Right lobe of liver (tissue), 4 donors: Measurements from ENCODE around the gene FAM153A.
"Not testable (repeated sequence)": the region's sequence is repeated elsewhere in the genome, so short reads cannot be mapped to it uniquely, and the experiment has no call there.

Experiments
- CTCF ChIP-seq, 4 donors: fragments of 200-600 bp in 3 of 4; fragments of 450-650 bp in 1 of 4; IDR thresholded peaks; one replicate each; pipeline versions ENCODE4 v1.5.1 to v1.8.0; 2016 to 2022; ENCODE audit warnings: antibody characterized with exemption in 4 of 4, mild to moderate bottlenecking in 2 of 4
- POLR2A ChIP-seq: fragments of 450-650 bp; IDR thresholded peaks from one replicate; pipeline ENCODE4 v1.6.1; 2017; ENCODE audit warnings: antibody characterized with exemption, mild to moderate bottlenecking
- donor health status: DM: no; HTN: no; CAD: no.
- donor health status: DM: no; HTN: no; CAD: no.
- donor health status: DM: no; HTN: yes; CAD: no.

GRCh38 chr5:177812160-177812743 lies 29.6 kb upstream of the FAM153A start:
- TF ChIP-seq CTCF (IDR thresholded peaks at IDR 0.05); POLR2A: not testable (repeated sequence)
